Fibroblast of lung (primary cell): ENCODE results near the gene COL26A1. TPM values are rescaled to one million over a fixed set of nuclear protein-coding genes. Genes with fewer than 3 reads are reported as not detected.

Experiments used
- DNase-seq, 2 donors: peaks; one replicate each; pipeline versions ENCODE4 v3.0.0 to v3.0.0-alpha.2; 2010; ENCODE audit warnings: low read depth in 2 of 2
- H2AFZ ChIP-seq: 2 replicates; pipeline ENCODE4 v1.5.1; 2012; ENCODE audit warnings: low read length, control low read depth, inconsistent platforms
- H3K27ac ChIP-seq: 2 replicates; pipeline ENCODE4 v1.5.1; 2011; ENCODE audit warnings: low read length, control low read depth; ENCODE audit not compliant: insufficient read depth
- H3K27me3 ChIP-seq: 2 replicates; pipeline ENCODE4 v1.5.1; 2011; ENCODE audit warnings: mild to moderate bottlenecking, low read length; ENCODE audit not compliant: control insufficient read depth, insufficient read depth
- H3K36me3 ChIP-seq: 2 replicates; pipeline ENCODE4 v1.5.1; 2011; ENCODE audit warnings: low read length; ENCODE audit not compliant: control insufficient read depth, insufficient read depth
- H3K4me1 ChIP-seq: 2 replicates; pipeline ENCODE4 v1.5.1; 2011; ENCODE audit warnings: low read length; ENCODE audit not compliant: control insufficient read depth, insufficient read depth; ENCODE audit errors: extremely low read depth
- H3K4me2 ChIP-seq: 2 replicates; pipeline ENCODE4 v1.5.1; 2011; ENCODE audit warnings: low read length, control low read depth; ENCODE audit not compliant: insufficient read depth; ENCODE audit errors: extremely low read depth
- H3K4me3 ChIP-seq, 4 experiments: fragments of 200-600 bp in 1 of 4; sonication (generic) in 1 of 4; replicated peaks in 1 of 4; 2 replicates each; pipeline ENCODE4 v1.5.1; 2011 to 2016; ENCODE audit warnings: low read length in 4 of 4, low read depth in 3 of 4, mild to moderate bottlenecking in 3 of 4, control low read depth in 2 of 4, inconsistent platforms in 1 of 4, mixed read lengths in 1 of 4; ENCODE audit not compliant: insufficient read depth in 1 of 4; ENCODE audit errors: control extremely low read depth in 1 of 4
- H3K79me2 ChIP-seq: 2 replicates; pipeline ENCODE4 v1.5.1; 2012; ENCODE audit warnings: mild to moderate bottlenecking, low read length, inconsistent platforms; ENCODE audit not compliant: control insufficient read depth, insufficient read depth
- H3K9ac ChIP-seq: 2 replicates; pipeline ENCODE4 v1.5.1; 2011; ENCODE audit warnings: mild to moderate bottlenecking, low read length, control low read depth; ENCODE audit not compliant: insufficient read depth
- H3K9me3 ChIP-seq: 2 replicates; pipeline ENCODE4 v1.5.1; 2012; ENCODE audit warnings: low read depth, low read length; ENCODE audit not compliant: control insufficient read depth, insufficient read depth
- H4K20me1 ChIP-seq: 2 replicates; pipeline ENCODE4 v1.5.1; 2011; ENCODE audit warnings: low read length; ENCODE audit not compliant: control insufficient read depth, insufficient read depth; ENCODE audit errors: extremely low read depth
- CTCF ChIP-seq, 2 donors: IDR thresholded peaks in 1 of 2; conservative IDR thresholded peaks in 1 of 2; 1 replicate in 1 of 2; 2 replicates in 1 of 2; pipeline ENCODE4 v1.5.1; 2011 to 2012; ENCODE audit warnings: low read length in 2 of 2, control low read depth in 1 of 2, inconsistent platforms in 1 of 2, low read depth in 1 of 2, mild to moderate bottlenecking in 1 of 2
- EZH2 ChIP-seq: IDR thresholded peaks from 2 replicates; pipeline ENCODE4 v1.5.1; 2012; ENCODE audit warnings: low read length, control low read depth, mild to moderate bottlenecking; ENCODE audit errors: missing control alignments
- polyA plus RNA-seq, 2 donors: library from polyadenylated mRNA; depleted of rRNA in 1 of 2; stranded (reverse) in 1 of 2; unstranded in 1 of 2; fragments of >200 nt; gene quantifications; 2 replicates each; pipeline ENCODE4 v1.2.1, GENCODE V29; 2011 to 2012; ENCODE audit warnings: missing spikeins in 1 of 2
- total RNA-seq: library from RNA; depleted of rRNA; stranded (reverse); fragments of >200 nt; gene quantifications from 2 replicates; pipeline ENCODE4 v1.2.1, GENCODE V29; 2014

The COL26A1 gene
- total and polyA plus RNA-seq, 2 donors (not counting 1 experiment from before 2014, with no cell fraction given): 0.06 TPM; not detected in 1

DNA sequence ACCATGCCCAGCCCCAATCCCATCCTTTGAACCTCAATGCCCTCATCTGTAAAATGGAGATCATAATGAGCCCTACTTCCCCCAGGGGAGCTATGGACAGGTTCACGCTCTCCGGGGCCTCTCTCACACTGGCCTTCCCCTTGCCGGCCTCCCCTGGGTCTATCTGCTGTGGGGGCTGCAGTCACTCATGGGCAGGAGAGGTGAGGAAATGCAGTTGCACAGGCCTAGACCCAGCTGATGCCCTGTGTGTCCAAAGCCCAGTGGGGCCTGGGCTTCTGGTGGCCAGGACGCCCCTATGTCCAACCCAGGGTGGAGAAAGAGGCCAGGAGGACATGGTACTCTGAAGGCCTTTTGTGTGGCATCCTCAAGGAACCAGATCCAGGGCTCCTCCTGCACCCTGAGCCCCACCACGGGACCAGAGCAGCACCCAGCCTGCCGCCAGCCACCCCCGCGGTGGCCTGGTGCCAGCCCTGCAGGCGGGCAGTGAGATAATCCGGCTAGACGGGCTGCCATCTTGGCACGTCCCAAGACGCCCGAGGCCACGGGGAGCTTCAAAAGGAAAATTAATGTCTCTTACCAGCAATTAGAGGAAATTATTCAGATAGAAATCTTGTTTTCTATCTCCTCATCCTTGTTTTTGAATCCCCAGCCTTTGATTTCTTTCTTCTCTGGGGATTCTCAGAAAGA is 227.4 kb downstream of the COL26A1 start:
- Histone ChIP-seq H3K79me2 (no peaks in the 10 kb centered on the region), H3K27me3 (peaks cover 3% of the 10 kb centered on the region), H3K9me3 (no peaks in the 10 kb centered on the region), H3K27ac (no peak overlapping the region), H3K9ac (no peak overlapping the region), H3K36me3 (no peaks in the 10 kb centered on the region), H2AFZ (no peak overlapping the region), H3K4me2 (no peak overlapping the region), H3K4me3 (no peak overlapping the region), H4K20me1 (no peaks in the 10 kb centered on the region), H3K4me1 (no peaks in the 10 kb centered on the region)
- TF ChIP-seq CTCF (conservative IDR thresholded peaks at IDR 0.05 in 1 of 2, IDR thresholded peaks at IDR 0.05 in 1 of 2; ENCODE audit: low read depth in 1 of 2, low read length in 2 of 2) (no peak), EZH2 (no peak)
- no peak for DNase-seq

GRCh38 chr7:101590663-101591435 is 228.2 kb downstream of the COL26A1 start:
- H3K4me1 ChIP-seq: no peaks in the 10 kb centered on the region
- no peaks in the 10 kb centered on the region for H3K36me3 ChIP-seq
- H3K4me2 ChIP-seq: no peak overlapping the region
- no peaks in the 10 kb centered on the region for H3K9me3 ChIP-seq
- no peak for TF ChIP-seq CTCF (conservative IDR thresholded peaks at IDR 0.05 in 1 of 2, IDR thresholded peaks at IDR 0.05 in 1 of 2; ENCODE audit: low read depth in 1 of 2, low read length in 2 of 2)
- TF ChIP-seq EZH2: no peak
- H2AFZ ChIP-seq: no peak overlapping the region
- no peak for DNase-seq
- no peaks in the 10 kb centered on the region for H3K79me2 ChIP-seq
- H3K9ac ChIP-seq: no peak overlapping the region
- H3K27ac ChIP-seq: no peak overlapping the region
- no peaks in the 10 kb centered on the region for H4K20me1 ChIP-seq
- peaks cover 3% of the 10 kb centered on the region for H3K27me3 ChIP-seq
- no peak overlapping the region for H3K4me3 ChIP-seq

- peaks cover 3% of the 10 kb centered on the region for H3K27me3 ChIP-seq
- H3K9me3 ChIP-seq: no peaks in the 10 kb centered on the region
- H3K4me1 ChIP-seq: no peaks in the 10 kb centered on the region
- no peaks in the 10 kb centered on the region for H4K20me1 ChIP-seq
- H3K9ac ChIP-seq: no peak overlapping the region
- no peak overlapping the region for H3K4me2 ChIP-seq
- DNase-seq: no peak
- no peak overlapping the region for H2AFZ ChIP-seq
- no peaks in the 10 kb centered on the region for H3K36me3 ChIP-seq
- no peak overlapping the region for H3K27ac ChIP-seq
- H3K4me3 ChIP-seq: no peak overlapping the region
- H3K79me2 ChIP-seq: no peaks in the 10 kb centered on the region
- TF ChIP-seq EZH2: no peak
- TF ChIP-seq CTCF (conservative IDR thresholded peaks at IDR 0.05 in 1 of 2, IDR thresholded peaks at IDR 0.05 in 1 of 2; ENCODE audit: low read depth in 1 of 2, low read length in 2 of 2): no peak
These were observed 228.8 kb downstream of the COL26A1 start for GRCh38 chr7:101591504-101591903.
